Gastrocnemius medialis (tissue), 4 donors: ENCODE measurements around the gene DGLUCY. TPM values are rescaled to one million over a fixed set of nuclear protein-coding genes. Genes with fewer than 3 reads are reported as not detected.
A peak's percentile ranks its signal among the peaks of the same experiment; 100 is the strongest.
"Not testable (repeated sequence)": the region's sequence is repeated elsewhere in the genome, so short reads cannot be mapped to it uniquely, and the experiment has no call there.

ENCODE experiments used
- ATAC-seq, 2 donors: fragments of 150-250 bp; one replicate each; pipeline ENCODE4 v1.9.1; 2016
- DNase-seq, 2 donors: peaks; one replicate each; pipeline ENCODE4 v3.0.0-alpha.2; 2019
- H3K27ac ChIP-seq, 4 donors: fragments of 200-600 bp; sonication (generic); 1 replicate in 1 of 4; 2 replicates in 3 of 4; pipeline ENCODE4 v1.5.1; 2016 to 2018; ENCODE audit warnings: mild to moderate bottlenecking in 2 of 4, moderate library complexity in 1 of 4
- H3K27me3 ChIP-seq, 3 donors: fragments of 200-600 bp; sonication (generic) in 2 of 3; 1 replicate in 1 of 3; 2 replicates in 2 of 3; pipeline versions ENCODE4 v1.5.1 to v1.6.0; 2016 to 2019; ENCODE audit warnings: mild to moderate bottlenecking in 1 of 3, moderate library complexity in 1 of 3
- H3K36me3 ChIP-seq, 2 donors: fragments of 200-600 bp; sonication (generic) in 1 of 2; one replicate each; pipeline ENCODE4 v1.5.1; 2017 to 2018
- H3K4me1 ChIP-seq, 2 donors: fragments of 200-600 bp; sonication (generic) in 1 of 2; one replicate each; pipeline ENCODE4 v1.5.1; 2016 to 2017; ENCODE audit warnings: mild to moderate bottlenecking in 2 of 2
- H3K4me3 ChIP-seq, 4 donors: fragments of 200-600 bp; sonication (generic) in 3 of 4; 1 replicate in 1 of 4; 2 replicates in 3 of 4; pipeline ENCODE4 v1.5.1; 2016 to 2019; ENCODE audit warnings: mild to moderate bottlenecking in 2 of 4
- H3K9me3 ChIP-seq, 3 donors: fragments of 200-600 bp; sonication (generic) in 2 of 3; 1 replicate in 1 of 3; 2 replicates in 2 of 3; pipeline ENCODE4 v1.5.1; 2016 to 2019
- POLR2A ChIP-seq, 2 donors: fragments of 450-650 bp; IDR thresholded peaks; one replicate each; pipeline ENCODE4 v1.6.1; 2017; ENCODE audit warnings: antibody characterized with exemption in 2 of 2, mild to moderate bottlenecking in 2 of 2, moderate library complexity in 2 of 2
- in situ Hi-C, 4 donors: fragments of 200-750 bp; cut with MboI; loops; one replicate each; pipeline versions ENCODE4 v1.15.0 to v1.8.0; 2017; ENCODE audit warnings: low sequenced_read_pairs in 4 of 4
- intact Hi-C: fragments of 100-400 bp; cut with DNase I; formaldehyde crosslinking; loops from one replicate; pipeline ENCODE4 v1.15.1; 2023; ENCODE audit warnings: low total_unique reads
- total RNA-seq, 4 donors: library from RNA; depleted of rRNA; stranded (reverse); fragments of >200 nt; gene quantifications; one replicate each; pipeline versions ENCODE4 v1.1.0 to v1.2.3, GENCODE V29; 2016
- TF ChIP-seq, protein P1 (sequence below), 5 experiments: fragments of 450-650 bp in 3 of 5; fragments of 200-600 bp in 2 of 5; sonication (generic) in 2 of 5; IDR thresholded peaks in 4 of 5; conservative IDR thresholded peaks in 1 of 5; 1 replicate in 4 of 5; 2 replicates in 1 of 5; pipeline ENCODE4 v1.5.1; 2016 to 2019; ENCODE audit warnings: antibody characterized with exemption in 5 of 5, mild to moderate bottlenecking in 3 of 5, moderate library complexity in 3 of 5

DGLUCY gene
- total RNA-seq, 4 donors from 2014 or later = 29.3 to 93.7 (median 67.8) TPM

DNA sequence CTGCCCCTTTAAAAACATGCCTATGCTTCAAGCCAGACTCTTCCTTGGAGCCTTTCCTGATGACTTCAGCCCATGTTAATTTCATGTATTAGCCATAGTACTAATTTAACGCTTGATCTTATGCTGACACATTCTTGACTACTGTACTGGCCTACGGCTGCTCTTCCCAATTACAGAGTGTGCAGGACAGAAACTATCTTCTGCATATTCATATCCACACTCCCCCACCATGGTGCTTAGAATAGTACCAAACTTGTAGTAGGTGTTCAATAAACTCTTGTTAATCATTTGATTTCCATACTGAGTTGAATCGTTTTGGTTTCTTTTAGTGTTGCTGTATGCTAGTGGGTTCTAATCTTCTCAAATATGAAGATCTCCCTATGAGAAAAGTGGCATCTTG, 21.8 kb upstream of the DGLUCY start:
- peaks cover 16 to 30% of the 10 kb centered on the region in 2 donors for H3K4me1 ChIP-seq
- DNase-seq (no peak), ATAC-seq (no peak)
- no peak overlapping the region for H3K4me3 ChIP-seq
- no peaks in the 10 kb centered on the region for H3K9me3 ChIP-seq
- no peaks in the 10 kb centered on the region for H3K27me3 ChIP-seq
- peak overlapping the region in 3 of 4 donors; percentile 21 to 94 (median 94) for H3K27ac ChIP-seq
- no peak for TF ChIP-seq POLR2A (IDR thresholded peaks at IDR 0.05)
- TF ChIP-seq, protein P1, sequence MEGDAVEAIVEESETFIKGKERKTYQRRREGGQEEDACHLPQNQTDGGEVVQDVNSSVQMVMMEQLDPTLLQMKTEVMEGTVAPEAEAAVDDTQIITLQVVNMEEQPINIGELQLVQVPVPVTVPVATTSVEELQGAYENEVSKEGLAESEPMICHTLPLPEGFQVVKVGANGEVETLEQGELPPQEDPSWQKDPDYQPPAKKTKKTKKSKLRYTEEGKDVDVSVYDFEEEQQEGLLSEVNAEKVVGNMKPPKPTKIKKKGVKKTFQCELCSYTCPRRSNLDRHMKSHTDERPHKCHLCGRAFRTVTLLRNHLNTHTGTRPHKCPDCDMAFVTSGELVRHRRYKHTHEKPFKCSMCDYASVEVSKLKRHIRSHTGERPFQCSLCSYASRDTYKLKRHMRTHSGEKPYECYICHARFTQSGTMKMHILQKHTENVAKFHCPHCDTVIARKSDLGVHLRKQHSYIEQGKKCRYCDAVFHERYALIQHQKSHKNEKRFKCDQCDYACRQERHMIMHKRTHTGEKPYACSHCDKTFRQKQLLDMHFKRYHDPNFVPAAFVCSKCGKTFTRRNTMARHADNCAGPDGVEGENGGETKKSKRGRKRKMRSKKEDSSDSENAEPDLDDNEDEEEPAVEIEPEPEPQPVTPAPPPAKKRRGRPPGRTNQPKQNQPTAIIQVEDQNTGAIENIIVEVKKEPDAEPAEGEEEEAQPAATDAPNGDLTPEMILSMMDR (IDR thresholded peaks at IDR 0.05 in 4 of 5, conservative IDR thresholded peaks at IDR 0.05 in 1 of 5) = no peak
- H3K36me3 ChIP-seq = no peaks in the 10 kb centered on the region
- in situ Hi-C loops = no loop called here
- intact Hi-C loops = loop anchor here (5.0 kb wide), 1 partner anchor 55 kb away; no protein-coding TSS in a partner anchor

GRCh38 chr14:91093743-91094472, 20.0 kb upstream of the DGLUCY start:
- ATAC-seq = peak; percentile 80 to 82
- Histone ChIP-seq H3K4me1 (peaks cover 20 to 36% of the 10 kb centered on the region in 2 donors), H3K27ac (peak overlapping the region; percentile 92 to 96 (median 94))
- H3K9me3 ChIP-seq, H3K36me3 ChIP-seq, H3K4me3 ChIP-seq, H3K27me3 ChIP-seq, in situ Hi-C loops: not testable (repeated sequence)
- TF ChIP-seq, protein P1 (IDR thresholded peaks at IDR 0.05 in 4 of 5, conservative IDR thresholded peaks at IDR 0.05 in 1 of 5) = peak in 1 of 5 experiments; percentile 19
- peak; percentile 73 to 86 for DNase-seq
- intact Hi-C loops = loop anchor here (2.0 to 5.0 kb wide), 4 partner anchors 21 to 71 kb away; partner anchors contain the start of gene DGLUCY

DNA sequence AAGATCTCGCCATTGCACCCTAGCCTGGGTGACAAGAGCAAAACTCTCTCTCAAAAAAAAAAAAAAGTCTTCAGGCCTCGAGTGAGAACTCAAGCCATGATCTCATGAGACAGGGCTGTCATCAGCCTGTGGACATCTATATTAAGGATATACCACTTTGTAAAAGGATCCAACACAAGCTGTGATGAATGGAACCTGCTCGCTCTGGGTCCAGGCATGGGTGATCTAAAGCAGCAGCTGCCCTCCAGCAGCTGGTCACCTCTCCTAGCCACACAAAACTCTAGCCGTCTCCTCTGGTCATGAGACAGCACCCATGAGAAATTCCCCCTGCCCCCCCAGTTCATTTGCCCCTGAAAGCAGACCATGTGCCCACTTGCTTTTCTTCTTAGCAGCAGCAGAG, 19.1 kb upstream of the DGLUCY start:
- peak; percentile 80 to 91 for DNase-seq
- no peak overlapping the region for H3K4me3 ChIP-seq
- intact Hi-C loops = loop anchor here (1.0 to 5.0 kb wide), 5 partner anchors 20 to 70 kb away; partner anchors contain the start of genes DGLUCY and RPS6KA5

DNA sequence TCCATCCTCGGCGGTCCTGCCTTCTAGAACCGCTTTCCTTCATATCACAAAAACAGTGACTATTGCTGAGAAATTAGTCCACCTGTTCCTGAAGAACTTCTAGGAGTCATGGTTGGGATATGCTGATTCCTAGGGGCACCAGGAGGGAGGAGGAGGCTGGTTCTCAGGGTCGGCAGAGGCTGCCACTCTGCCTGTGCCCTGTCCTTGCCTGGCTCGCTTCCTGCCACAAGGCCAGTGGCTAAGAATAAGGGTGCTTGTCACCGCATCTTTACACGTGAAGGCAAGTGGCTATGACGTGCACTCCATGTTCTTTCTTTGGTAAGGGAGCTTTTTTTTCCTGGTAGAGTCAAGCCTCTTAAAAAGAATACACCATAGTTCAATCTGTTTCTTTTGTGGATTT, 18.7 kb upstream of the DGLUCY start:
- DNase-seq (peak; percentile 78 to 80), ATAC-seq (peak; percentile 65 to 68)
- peak overlapping the region; percentile 92 to 96 (median 94) for H3K27ac ChIP-seq
- H3K4me1 ChIP-seq = peaks cover 21 to 38% of the 10 kb centered on the region in 2 donors
- no peaks in the 10 kb centered on the region for H3K27me3 ChIP-seq
- H3K36me3 ChIP-seq = no peaks in the 10 kb centered on the region
- no peak overlapping the region for H3K4me3 ChIP-seq
- no peaks in the 10 kb centered on the region for H3K9me3 ChIP-seq
- in situ Hi-C loops (no loop called here), intact Hi-C loops (loop anchor here (1.0 to 2.0 kb wide), 4 partner anchors 20 to 70 kb away; partner anchors contain the start of genes DGLUCY and RPS6KA5)
- TF ChIP-seq POLR2A (IDR thresholded peaks at IDR 0.05) = peak; percentile 72 to 78
- TF ChIP-seq, protein P1 (IDR thresholded peaks at IDR 0.05 in 4 of 5, conservative IDR thresholded peaks at IDR 0.05 in 1 of 5) = no peak

More for the DNA sequence above, 19.1 kb upstream of the DGLUCY start:
- ATAC-seq = peak; percentile 77 to 84
- no peaks in the 10 kb centered on the region for H3K27me3 ChIP-seq
- in situ Hi-C loops = no loop called here
- no peaks in the 10 kb centered on the region for H3K9me3 ChIP-seq
- TF ChIP-seq POLR2A (IDR thresholded peaks at IDR 0.05) = no peak
- TF ChIP-seq, protein P1 (IDR thresholded peaks at IDR 0.05 in 4 of 5, conservative IDR thresholded peaks at IDR 0.05 in 1 of 5) = no peak
- no peaks in the 10 kb centered on the region for H3K36me3 ChIP-seq
- peaks cover 21 to 38% of the 10 kb centered on the region in 2 donors for H3K4me1 ChIP-seq
- peak overlapping the region; percentile 92 to 96 (median 94) for H3K27ac ChIP-seq

DNA sequence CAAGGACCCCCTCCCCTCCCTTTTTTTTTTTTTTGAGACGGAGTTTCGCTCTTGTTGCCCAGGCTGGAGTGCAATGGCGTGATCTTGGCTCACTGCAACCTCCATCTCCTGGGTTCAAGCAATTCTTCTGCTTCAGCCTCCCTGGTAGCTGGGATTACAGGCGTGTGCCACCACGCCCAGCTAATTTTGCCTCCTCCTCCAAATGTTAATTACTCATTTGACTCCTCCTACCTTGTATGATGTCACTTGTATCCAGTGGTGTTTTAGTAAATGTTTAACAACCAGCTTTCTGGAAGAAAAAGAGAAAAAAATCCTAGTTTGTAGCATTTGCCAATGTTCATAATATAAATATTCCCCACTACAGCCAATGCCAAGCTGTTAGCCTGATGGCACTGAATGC, 16.2 kb upstream of the DGLUCY start:
- H3K27ac ChIP-seq, ATAC-seq, H3K4me3 ChIP-seq, H3K9me3 ChIP-seq, H3K36me3 ChIP-seq, intact Hi-C loops, DNase-seq, H3K27me3 ChIP-seq, in situ Hi-C loops: not testable (repeated sequence)
- H3K4me1 ChIP-seq = peaks cover 21 to 38% of the 10 kb centered on the region in 2 donors
